GM18517 (cell line): ENCODE results near the gene ZFP92.

Source experiments
- ATAC-seq: cut with Tn5 transposase; IDR thresholded peaks from one replicate; pipeline ENCODE4 v1.9.1; 2021; ENCODE audit warnings: mild to moderate bottlenecking, moderate library complexity; ENCODE audit not compliant: unreplicated experiment

The ZFP92 gene

GRCh38 chrX:153450114-153450948 is 39.1 kb downstream of the ZFP92 start:
- no peak for ATAC-seq

- ATAC-seq = no peak
Observed at GRCh38 chrX:153450949-153451277, 39.6 kb downstream of the ZFP92 start.

- no peak for ATAC-seq
Observed at GRCh38 chrX:153454901-153455550, 43.8 kb downstream of the ZFP92 start.

- ATAC-seq = no peak
Observed at GRCh38 chrX:153455571-153455970, 44.3 kb downstream of the ZFP92 start.

- no peak for ATAC-seq
Observed at GRCh38 chrX:153456161-153456560, 44.9 kb downstream of the ZFP92 start.

- ATAC-seq = no peak
Observed at GRCh38 chrX:153456704-153457103, 45.4 kb downstream of the ZFP92 start.

- no peak for ATAC-seq
Observed at GRCh38 chrX:153457136-153457825, 46.0 kb downstream of the ZFP92 start.

GRCh38 chrX:153457827-153458466 is 46.7 kb downstream of the ZFP92 start:
- ATAC-seq = no peak

GRCh38 chrX:153458476-153458875 is 47.2 kb downstream of the ZFP92 start:
- ATAC-seq = no peak

- ATAC-seq = no peak
Observed at GRCh38 chrX:153459986-153460385, 48.7 kb downstream of the ZFP92 start.

- no peak for ATAC-seq
Observed at GRCh38 chrX:153460826-153461225, 49.6 kb downstream of the ZFP92 start.
